Vagina (tissue), 2 donors: ENCODE results near the gene LTB4R. TPM values are rescaled to one million over a fixed set of nuclear protein-coding genes. Genes with fewer than 3 reads are reported as not detected.

ENCODE experiments used
- DNase-seq, 2 donors: peaks; one replicate each; pipeline ENCODE4 v3.0.0-alpha.2; 2017; ENCODE audit errors: extremely low spot score in 2 of 2
- H3K27ac ChIP-seq: fragments of 200-600 bp; sonication (generic); one replicate; pipeline ENCODE4 v1.5.1; 2019
- H3K27me3 ChIP-seq: fragments of 200-600 bp; sonication (generic); one replicate; pipeline ENCODE4 v1.5.1; 2019
- H3K36me3 ChIP-seq, 2 donors: fragments of 200-600 bp; sonication (generic); one replicate each; pipeline ENCODE4 v1.5.1; 2017 to 2019
- H3K4me1 ChIP-seq: fragments of 200-600 bp; sonication (generic); one replicate; pipeline ENCODE4 v1.5.1; 2019
- H3K4me3 ChIP-seq, 2 donors: fragments of 200-600 bp; sonication (generic); 1 replicate in 1 of 2; 2 replicates in 1 of 2; pipeline ENCODE4 v1.5.1; 2016 to 2019
- H3K9me3 ChIP-seq: fragments of 200-600 bp; sonication (generic); one replicate; pipeline ENCODE4 v1.5.1; 2019
- POLR2A ChIP-seq, 2 donors: fragments of 450-650 bp; IDR thresholded peaks; one replicate each; pipeline ENCODE4 v1.6.1; 2017; ENCODE audit warnings: antibody characterized with exemption in 2 of 2, mild to moderate bottlenecking in 2 of 2, moderate library complexity in 2 of 2
- POLR2AphosphoS5 ChIP-seq, 2 donors: sonication (generic); formaldehyde crosslinking; IDR thresholded peaks; one replicate each; pipeline ENCODE4 v1.9.0; 2017; ENCODE audit warnings: antibody characterized with exemption in 2 of 2, mild to moderate bottlenecking in 2 of 2, low read depth in 1 of 2; ENCODE audit not compliant: insufficient read depth in 1 of 2
- intact Hi-C: fragments of 100-400 bp; cut with DNase I; formaldehyde crosslinking; loops from one replicate; pipeline ENCODE4 v1.15.1; 2023
- small RNA-seq: library from RNA; depleted of rRNA; stranded (forward); fragments of <200 nt; gene quantifications from one replicate; pipeline ENCODE3, GENCODE V24; 2016
- total RNA-seq: library from RNA; depleted of rRNA; stranded (reverse); fragments of >200 nt; gene quantifications from one replicate; pipeline ENCODE4 v1.2.3, GENCODE V29; 2016
- TF ChIP-seq, protein P1 (sequence below), 3 experiments: fragments of 450-650 bp in 2 of 3; fragments of 200-600 bp in 1 of 3; sonication (generic) in 1 of 3; IDR thresholded peaks; one replicate each; pipeline ENCODE4 v1.5.1; 2017 to 2019; ENCODE audit warnings: antibody characterized with exemption in 3 of 3, mild to moderate bottlenecking in 2 of 3, moderate library complexity in 2 of 3

Gene LTB4R
- total RNA-seq, 1 donor from 2014 or later, result 35.1 TPM

DNA sequence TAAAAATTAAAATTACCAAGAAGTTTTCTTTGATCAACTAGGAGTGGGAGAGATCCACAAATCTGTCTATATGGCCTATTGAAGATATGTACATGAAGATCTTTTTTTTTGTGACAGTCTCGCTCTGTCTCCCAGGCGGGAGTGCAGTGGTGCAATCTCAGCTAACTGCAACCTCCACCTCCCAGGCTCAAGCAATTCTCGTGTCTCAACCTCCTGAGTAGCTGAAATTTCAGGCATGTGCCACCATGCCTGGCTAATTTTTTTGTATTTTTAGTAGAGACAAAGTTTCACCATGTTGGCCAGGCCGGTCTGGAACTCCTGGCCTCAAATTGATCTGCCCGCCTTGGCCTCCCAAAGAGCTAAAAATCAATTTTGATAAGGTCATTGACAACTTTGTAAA, 52.1 kb downstream of the LTB4R start:
- no peak for DNase-seq
- Histone ChIP-seq H3K27me3 (no peaks in the 10 kb centered on the region), H3K4me3 (no peak overlapping the region), H3K36me3 (no peaks in the 10 kb centered on the region), H3K27ac (no peak overlapping the region), H3K4me1 (peaks cover 26% of the 10 kb centered on the region), H3K9me3 (no peaks in the 10 kb centered on the region)
- no peak for TF ChIP-seq POLR2AphosphoS5 (IDR thresholded peaks at IDR 0.05; ENCODE audit: insufficient read depth in 1 of 2, low read depth in 1 of 2)
- no peak for TF ChIP-seq POLR2A (IDR thresholded peaks at IDR 0.05)
- TF ChIP-seq, protein P1, sequence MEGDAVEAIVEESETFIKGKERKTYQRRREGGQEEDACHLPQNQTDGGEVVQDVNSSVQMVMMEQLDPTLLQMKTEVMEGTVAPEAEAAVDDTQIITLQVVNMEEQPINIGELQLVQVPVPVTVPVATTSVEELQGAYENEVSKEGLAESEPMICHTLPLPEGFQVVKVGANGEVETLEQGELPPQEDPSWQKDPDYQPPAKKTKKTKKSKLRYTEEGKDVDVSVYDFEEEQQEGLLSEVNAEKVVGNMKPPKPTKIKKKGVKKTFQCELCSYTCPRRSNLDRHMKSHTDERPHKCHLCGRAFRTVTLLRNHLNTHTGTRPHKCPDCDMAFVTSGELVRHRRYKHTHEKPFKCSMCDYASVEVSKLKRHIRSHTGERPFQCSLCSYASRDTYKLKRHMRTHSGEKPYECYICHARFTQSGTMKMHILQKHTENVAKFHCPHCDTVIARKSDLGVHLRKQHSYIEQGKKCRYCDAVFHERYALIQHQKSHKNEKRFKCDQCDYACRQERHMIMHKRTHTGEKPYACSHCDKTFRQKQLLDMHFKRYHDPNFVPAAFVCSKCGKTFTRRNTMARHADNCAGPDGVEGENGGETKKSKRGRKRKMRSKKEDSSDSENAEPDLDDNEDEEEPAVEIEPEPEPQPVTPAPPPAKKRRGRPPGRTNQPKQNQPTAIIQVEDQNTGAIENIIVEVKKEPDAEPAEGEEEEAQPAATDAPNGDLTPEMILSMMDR (IDR thresholded peaks at IDR 0.05), result no peak
- intact Hi-C loops, result no loop called here

DNA sequence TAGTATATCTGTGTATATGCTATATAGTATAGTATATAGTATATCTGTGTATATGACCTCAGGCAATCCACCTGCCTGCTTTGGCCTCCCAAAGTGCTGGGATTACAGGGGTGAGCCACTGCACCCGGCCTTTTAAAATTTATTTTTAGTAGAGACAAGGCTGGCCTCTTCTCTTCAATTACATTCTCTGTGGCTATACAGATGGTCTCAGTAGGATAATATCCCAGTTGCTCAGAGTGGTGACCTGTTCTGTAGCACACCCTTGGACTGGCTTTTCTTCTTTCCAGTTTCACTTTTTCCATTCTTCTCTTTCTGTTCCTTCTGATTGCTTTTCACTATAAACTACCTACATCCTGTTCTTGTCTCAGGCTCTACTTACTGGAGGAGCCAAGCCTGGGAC, 53.5 kb downstream of the LTB4R start:
- no peak for DNase-seq
- no peak for TF ChIP-seq POLR2AphosphoS5 (IDR thresholded peaks at IDR 0.05; ENCODE audit: insufficient read depth in 1 of 2, low read depth in 1 of 2)
- no peaks in the 10 kb centered on the region for H3K9me3 ChIP-seq
- H3K27me3 ChIP-seq, result no peaks in the 10 kb centered on the region
- peak overlapping the region; percentile 98 for H3K27ac ChIP-seq
- H3K4me1 ChIP-seq, result peaks cover 40% of the 10 kb centered on the region
- no peak overlapping the region for H3K4me3 ChIP-seq
- H3K36me3 ChIP-seq, result no peaks in the 10 kb centered on the region
- intact Hi-C loops, result no loop called here

DNA sequence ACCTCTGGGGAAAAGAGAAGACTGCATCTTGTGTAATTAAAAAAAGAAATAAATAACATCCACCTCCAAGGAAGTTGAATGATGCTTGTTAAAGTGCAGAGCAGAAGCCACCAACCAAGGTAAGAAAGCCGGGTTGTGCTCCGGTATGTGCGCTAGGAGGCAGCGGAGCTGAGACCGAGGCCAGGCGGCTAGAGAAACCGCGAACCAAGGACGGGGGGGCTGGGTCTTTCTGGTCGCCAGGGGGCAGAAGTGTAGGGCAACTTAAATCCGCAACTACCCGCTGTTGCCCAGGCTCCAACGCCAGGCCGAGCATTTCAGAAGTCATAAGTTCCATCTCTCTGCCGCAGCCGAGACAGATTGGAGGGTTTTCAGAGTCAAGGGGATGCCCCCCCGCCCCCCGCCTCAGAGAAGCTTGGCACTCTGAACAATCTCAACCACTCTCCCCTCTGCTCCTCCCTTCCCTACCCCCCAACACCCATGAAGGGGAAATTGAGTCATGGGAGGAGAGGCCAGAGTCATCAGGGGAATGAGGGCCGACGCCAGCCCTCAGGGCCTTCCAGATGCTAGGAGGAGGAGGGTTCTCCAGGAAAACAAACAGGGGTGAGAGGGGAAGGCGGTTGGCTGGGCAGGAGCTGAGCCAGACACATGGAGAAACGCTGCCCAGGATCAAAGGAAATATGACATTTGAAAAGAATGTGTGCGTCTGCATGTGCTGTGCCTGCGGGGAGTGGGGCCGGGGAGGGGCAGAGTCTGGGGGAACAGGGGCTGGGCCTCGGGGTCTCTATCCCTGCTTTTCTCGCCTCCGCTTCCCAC, 54.5 kb downstream of the LTB4R start:
- no peaks in the 10 kb centered on the region for H3K27me3 ChIP-seq
- no peaks in the 10 kb centered on the region for H3K9me3 ChIP-seq
- H3K27ac ChIP-seq, result peak overlapping the region; percentile 98
- intact Hi-C loops, result loop anchor here (2.0 kb wide), 1 partner anchor 65 kb away; no protein-coding TSS in a partner anchor
- no peaks in the 10 kb centered on the region for H3K36me3 ChIP-seq
- TF ChIP-seq POLR2A (IDR thresholded peaks at IDR 0.05), result peak in 1 of 2 donors; percentile 15
- TF ChIP-seq, protein P1 (IDR thresholded peaks at IDR 0.05), result peak; percentile 71 to 88 (median 78)
- peak; percentile 59 to 61 for TF ChIP-seq POLR2AphosphoS5 (IDR thresholded peaks at IDR 0.05; ENCODE audit: insufficient read depth in 1 of 2, low read depth in 1 of 2)
- DNase-seq, result peak in 1 of 2 donors; percentile 94
- peaks cover 50% of the 10 kb centered on the region for H3K4me1 ChIP-seq
- H3K4me3 ChIP-seq, result peak overlapping the region; percentile 74 to 75

DNA sequence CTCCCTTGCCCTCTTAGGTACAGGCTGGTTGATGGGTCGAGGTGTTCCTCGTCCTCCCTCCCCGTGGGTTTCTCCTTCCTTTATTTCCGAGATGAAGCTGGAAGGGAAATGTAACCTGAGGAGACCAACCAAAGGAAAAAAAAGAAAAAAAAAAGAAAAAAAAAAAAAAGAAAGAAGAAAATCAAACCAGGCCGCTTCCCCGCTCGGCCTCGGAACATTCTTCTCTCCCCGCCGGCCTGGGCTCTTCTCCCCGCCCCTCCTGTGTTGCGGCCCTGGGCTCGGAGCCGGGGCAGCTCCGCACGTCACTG, 55.1 kb downstream of the LTB4R start:
- Histone ChIP-seq H3K27me3 (no peaks in the 10 kb centered on the region), H3K4me3 (peak overlapping the region; percentile 74 to 75), H3K4me1 (peaks cover 52% of the 10 kb centered on the region), H3K27ac (peak overlapping the region; percentile 98), H3K9me3 (no peaks in the 10 kb centered on the region), H3K36me3 (no peaks in the 10 kb centered on the region)
- intact Hi-C loops, result loop anchor here (2.0 kb wide), 1 partner anchor 64 kb away; no protein-coding TSS in a partner anchor
- TF ChIP-seq POLR2A (IDR thresholded peaks at IDR 0.05) (no peak), POLR2AphosphoS5 (IDR thresholded peaks at IDR 0.05; ENCODE audit: insufficient read depth in 1 of 2, low read depth in 1 of 2) (peak in 1 of 2 donors; percentile 93)
- DNase-seq, result no peak

DNA sequence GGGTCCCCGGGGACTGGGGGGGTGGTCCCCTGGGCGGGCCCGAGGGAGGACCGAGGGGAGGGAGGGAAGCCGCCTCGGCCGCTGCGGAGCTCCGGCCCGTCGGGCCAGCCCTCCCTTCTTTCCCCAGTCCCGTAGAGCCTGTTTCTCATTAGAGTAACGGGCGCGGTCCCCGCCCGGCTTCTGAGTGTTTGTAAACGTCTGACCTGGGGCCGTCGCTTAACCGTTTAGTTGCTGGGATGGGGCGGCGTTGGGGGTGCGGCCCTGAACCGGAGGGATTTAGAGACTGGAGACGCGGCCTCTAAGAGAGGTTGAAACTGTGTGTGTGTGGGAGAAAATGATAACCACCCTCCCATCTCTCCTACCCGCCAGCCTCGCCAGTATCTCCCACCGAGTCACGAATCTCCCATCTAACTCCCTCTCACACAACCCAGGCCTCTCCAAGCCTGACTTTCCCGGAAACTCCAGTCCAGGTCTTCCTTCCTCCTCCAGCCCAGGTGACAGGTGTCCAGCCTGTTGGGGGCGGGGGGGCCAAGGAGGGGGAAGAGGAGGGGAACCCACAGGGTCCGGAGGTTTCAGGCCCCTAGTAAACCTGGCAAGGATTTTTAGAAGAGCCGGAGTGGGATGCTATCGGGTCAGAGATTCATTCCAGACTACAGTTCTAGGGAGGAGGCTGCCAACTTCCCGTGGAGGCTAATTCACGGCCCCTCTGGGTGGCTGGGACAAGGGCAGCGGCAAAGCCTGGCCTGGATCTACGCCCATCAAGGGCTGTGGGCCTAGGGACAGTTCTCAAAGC, 55.6 kb downstream of the LTB4R start:
- peak in 1 of 2 donors; percentile 96 for DNase-seq
- H3K36me3 ChIP-seq, result no peaks in the 10 kb centered on the region
- H3K27me3 ChIP-seq, result no peaks in the 10 kb centered on the region
- no peaks in the 10 kb centered on the region for H3K9me3 ChIP-seq
- H3K4me1 ChIP-seq, result peaks cover 58% of the 10 kb centered on the region
- H3K4me3 ChIP-seq, result peak overlapping the region; percentile 74 to 75
- TF ChIP-seq POLR2A (IDR thresholded peaks at IDR 0.05) (peak in 1 of 2 donors; percentile 50), POLR2AphosphoS5 (IDR thresholded peaks at IDR 0.05; ENCODE audit: insufficient read depth in 1 of 2, low read depth in 1 of 2) (peak; percentile 61 to 88)
- TF ChIP-seq, protein P1 (IDR thresholded peaks at IDR 0.05), result no peak
- intact Hi-C loops, result loop anchor here (2.0 kb wide), 1 partner anchor 64 kb away; no protein-coding TSS in a partner anchor
- peak overlapping the region; percentile 98 for H3K27ac ChIP-seq

Small RNAs within 50 kb of the gene (small RNA-seq; reads per million reads assigned to genes)
- not detected for gene RF00026

Other genes with a start within 250 kb of the LTB4R start
- not detected for gene CPNE6, start 239.9 kb upstream of the LTB4R start, total RNA-seq
- 18.7 TPM for gene PCK2, start 217.2 kb upstream of the LTB4R start, total RNA-seq
- gene DCAF11, start 196.7 kb upstream of the LTB4R start, total RNA-seq, result 75.6 TPM
- 1.2 TPM for gene NRL, start 196.6 kb upstream of the LTB4R start, total RNA-seq
- not detected for gene FITM1, start 180.8 kb upstream of the LTB4R start, total RNA-seq
- gene PSME1, start 175.3 kb upstream of the LTB4R start, total RNA-seq, result 118 TPM
- gene EMC9, start 169.9 kb upstream of the LTB4R start, total RNA-seq, result 23.8 TPM
- gene PSME2, start 164.9 kb upstream of the LTB4R start, total RNA-seq, result 131 TPM
- gene RNF31, start 164.0 kb upstream of the LTB4R start, total RNA-seq, result 87.9 TPM
- 55.0 TPM for gene IRF9, start 150.2 kb upstream of the LTB4R start, total RNA-seq
- 5.9 TPM for gene REC8, start 139.4 kb upstream of the LTB4R start, total RNA-seq
- gene IPO4, start 122.7 kb upstream of the LTB4R start, total RNA-seq, result 28.5 TPM
- gene TM9SF1, start 116.1 kb upstream of the LTB4R start, total RNA-seq, result 37.3 TPM
- 0.74 TPM for gene TSSK4, start 105.8 kb upstream of the LTB4R start, total RNA-seq
- gene CHMP4A, start 98.0 kb upstream of the LTB4R start, total RNA-seq, result 37.6 TPM
- gene MDP1, start 95.4 kb upstream of the LTB4R start, total RNA-seq, result 32.7 TPM
- gene NEDD8, start 79.1 kb upstream of the LTB4R start, total RNA-seq, result 140 TPM
- 35.6 TPM for gene GMPR2, start 78.6 kb upstream of the LTB4R start, total RNA-seq
- 64.1 TPM for gene TINF2, start 68.9 kb upstream of the LTB4R start, total RNA-seq
- gene TGM1, start 48.3 kb upstream of the LTB4R start, total RNA-seq, result 269 TPM
- gene RABGGTA, start 39.9 kb upstream of the LTB4R start, total RNA-seq, result 43.5 TPM
- 84.2 TPM for gene DHRS1, start 11.7 kb upstream of the LTB4R start, total RNA-seq
- gene NOP9, start 11.7 kb upstream of the LTB4R start, total RNA-seq, result 13.8 TPM
- gene CIDEB, start 3.5 kb upstream of the LTB4R start, total RNA-seq, result 16.0 TPM
- 66.5 TPM for gene LTB4R2, start 1.4 kb upstream of the LTB4R start, total RNA-seq
- gene ADCY4, start 23.6 kb downstream of the LTB4R start, total RNA-seq, result 32.7 TPM
- gene RIPK3, start 28.5 kb downstream of the LTB4R start, total RNA-seq, result 10.1 TPM
- 47.9 TPM for gene NFATC4, start 56.7 kb downstream of the LTB4R start, total RNA-seq
- 14.7 TPM for gene NYNRIN, start 87.5 kb downstream of the LTB4R start, total RNA-seq
- 1.7 TPM for gene CBLN3, start 118.2 kb downstream of the LTB4R start, total RNA-seq
- 41.7 TPM for gene KHNYN, start 118.5 kb downstream of the LTB4R start, total RNA-seq
- 43.2 TPM for gene SDR39U1, start 131.3 kb downstream of the LTB4R start, total RNA-seq
- not detected for gene CMA1, start 196.8 kb downstream of the LTB4R start, total RNA-seq